CD4-positive, alpha-beta T cell treated with Interleukin-21 for 1 hour (primary cell): ENCODE data around the gene PRKAR1B.

Source experiments
- DNase-seq: peaks from one replicate; pipeline ENCODE4 v3.0.0-alpha.2; 2020

Gene PRKAR1B

GRCh38 chr7:716636-717035, 10.4 kb downstream of the PRKAR1B start:
- DNase-seq, result no peak

GRCh38 chr7:716222-716621, 10.9 kb downstream of the PRKAR1B start:
- no peak for DNase-seq

GRCh38 chr7:714251-714671, 12.8 kb downstream of the PRKAR1B start:
- no peak for DNase-seq

- DNase-seq, result no peak
These were observed 13.4 kb downstream of the PRKAR1B start for GRCh38 chr7:713488-714230.

GRCh38 chr7:713139-713457, 14.0 kb downstream of the PRKAR1B start:
- DNase-seq, result no peak

GRCh38 chr7:712381-713138, 14.5 kb downstream of the PRKAR1B start:
- DNase-seq, result no peak

- no peak for DNase-seq
These were observed 15.1 kb downstream of the PRKAR1B start for GRCh38 chr7:711922-712380.

GRCh38 chr7:711093-711921, 15.8 kb downstream of the PRKAR1B start:
- DNase-seq, result no peak

- DNase-seq, result no peak
These were observed 16.9 kb downstream of the PRKAR1B start for GRCh38 chr7:710161-710560.

GRCh38 chr7:707296-708000, 19.6 kb downstream of the PRKAR1B start:
- no peak for DNase-seq

GRCh38 chr7:706721-707120, 20.4 kb downstream of the PRKAR1B start:
- no peak for DNase-seq

- no peak for DNase-seq
These were observed 24.0 kb downstream of the PRKAR1B start for GRCh38 chr7:703049-703448.

GRCh38 chr7:701086-701671, 25.9 kb downstream of the PRKAR1B start:
- no peak for DNase-seq

- DNase-seq, result no peak
These were observed 27.5 kb downstream of the PRKAR1B start for GRCh38 chr7:699476-700170.

- no peak for DNase-seq
These were observed 28.3 kb downstream of the PRKAR1B start for GRCh38 chr7:698515-699475.

GRCh38 chr7:696812-697551, 30.1 kb downstream of the PRKAR1B start:
- DNase-seq, result no peak

GRCh38 chr7:696426-696811, 30.7 kb downstream of the PRKAR1B start:
- DNase-seq, result no peak

- no peak for DNase-seq
These were observed 33.8 kb downstream of the PRKAR1B start for GRCh38 chr7:693280-693679.

- DNase-seq, result no peak
These were observed 35.6 kb downstream of the PRKAR1B start for GRCh38 chr7:691361-692045.
